ENCODE results near the gene WWOX.

Gene WWOX

DNA sequence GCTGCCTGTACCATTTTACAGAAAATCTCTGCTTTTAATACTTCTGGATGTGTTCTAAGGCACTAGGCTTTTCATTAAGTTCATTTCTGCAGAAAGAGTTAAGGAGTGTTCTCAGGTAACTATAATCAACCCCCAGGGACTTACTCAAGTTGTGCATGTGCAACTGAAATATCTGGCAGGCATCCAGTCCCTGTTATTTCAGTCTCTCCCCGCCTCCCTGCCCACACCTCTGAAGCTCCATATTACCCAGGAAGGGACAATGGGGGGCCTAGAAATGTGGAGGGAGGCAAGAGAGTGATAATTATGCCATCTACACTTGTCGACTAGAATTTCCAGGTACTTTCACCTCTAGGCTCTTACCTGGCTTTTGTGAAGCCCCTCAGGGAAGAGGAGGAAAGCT, 1068.9 kb downstream of the WWOX start:
- Histone ChIP-seq H3K4me1 (ENCODE audit: low read length) (no peaks in the 10 kb centered on the region), H3K4me2 (ENCODE audit: low read depth, low read length) (no peak overlapping the region), H3K4me3 (ENCODE audit: low read length) (no peak overlapping the region), H3K36me3 (replicated peaks; ENCODE audit: insufficient read depth, low read length) (no peaks in the 10 kb centered on the region), H3K9me3 (replicated peaks; ENCODE audit: insufficient read depth, low read length) (no peaks in the 10 kb centered on the region), H3K27me3 (replicated peaks; ENCODE audit: insufficient read depth, low read length) (no peaks in the 10 kb centered on the region), H3K79me2 (ENCODE audit: low read length) (no peaks in the 10 kb centered on the region), H3K9me2 (replicated peaks; ENCODE audit: insufficient read depth, low read length) (no peaks in the 10 kb centered on the region), H3K27ac (ENCODE audit: low read length) (no peak overlapping the region), H2AFZ (ENCODE audit: low read length) (no peak overlapping the region), H3F3A (ENCODE audit: insufficient read depth, low read length) (no peaks in the 10 kb centered on the region), H3K9ac (ENCODE audit: low read length) (no peak overlapping the region), H4K20me1 (ENCODE audit: insufficient read depth, low read length) (no peaks in the 10 kb centered on the region)
- DNase-seq: no peak
- TF ChIP-seq, protein P1, sequence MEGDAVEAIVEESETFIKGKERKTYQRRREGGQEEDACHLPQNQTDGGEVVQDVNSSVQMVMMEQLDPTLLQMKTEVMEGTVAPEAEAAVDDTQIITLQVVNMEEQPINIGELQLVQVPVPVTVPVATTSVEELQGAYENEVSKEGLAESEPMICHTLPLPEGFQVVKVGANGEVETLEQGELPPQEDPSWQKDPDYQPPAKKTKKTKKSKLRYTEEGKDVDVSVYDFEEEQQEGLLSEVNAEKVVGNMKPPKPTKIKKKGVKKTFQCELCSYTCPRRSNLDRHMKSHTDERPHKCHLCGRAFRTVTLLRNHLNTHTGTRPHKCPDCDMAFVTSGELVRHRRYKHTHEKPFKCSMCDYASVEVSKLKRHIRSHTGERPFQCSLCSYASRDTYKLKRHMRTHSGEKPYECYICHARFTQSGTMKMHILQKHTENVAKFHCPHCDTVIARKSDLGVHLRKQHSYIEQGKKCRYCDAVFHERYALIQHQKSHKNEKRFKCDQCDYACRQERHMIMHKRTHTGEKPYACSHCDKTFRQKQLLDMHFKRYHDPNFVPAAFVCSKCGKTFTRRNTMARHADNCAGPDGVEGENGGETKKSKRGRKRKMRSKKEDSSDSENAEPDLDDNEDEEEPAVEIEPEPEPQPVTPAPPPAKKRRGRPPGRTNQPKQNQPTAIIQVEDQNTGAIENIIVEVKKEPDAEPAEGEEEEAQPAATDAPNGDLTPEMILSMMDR (IDR thresholded peaks at IDR 0.05; ENCODE audit: low read length): no peak
- TF ChIP-seq EZH2phosphoT487 (IDR thresholded peaks at IDR 0.05; ENCODE audit: low read length): no peak
- no peak for TF ChIP-seq EZH2 (optimal IDR thresholded peaks at IDR 0.05; ENCODE audit: low read depth, low read length)

DNA sequence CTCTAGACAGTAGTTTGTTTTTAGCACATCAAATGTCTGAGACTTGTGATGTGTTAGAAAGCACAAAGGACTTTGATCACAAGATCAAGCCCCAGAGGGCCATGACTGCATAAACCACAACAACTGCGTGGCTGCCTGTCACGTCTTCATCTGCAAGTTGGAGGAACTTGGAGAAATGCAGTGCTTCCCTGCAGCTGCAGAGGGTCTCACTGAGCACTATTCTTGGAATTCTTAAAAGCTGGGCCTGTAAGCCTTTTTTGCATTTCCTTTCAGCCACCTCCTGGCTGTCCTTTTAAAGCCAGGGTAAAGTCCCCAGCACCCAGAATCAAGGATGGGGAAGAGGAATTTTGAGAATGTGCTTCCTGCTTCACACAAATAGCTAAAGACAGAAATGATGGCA, 1069.8 kb downstream of the WWOX start:
- Histone ChIP-seq H3K36me3 (replicated peaks; ENCODE audit: insufficient read depth, low read length) (no peaks in the 10 kb centered on the region), H3K9ac (ENCODE audit: low read length) (no peak overlapping the region), H3K4me2 (ENCODE audit: low read depth, low read length) (no peak overlapping the region), H2AFZ (ENCODE audit: low read length) (no peak overlapping the region), H4K20me1 (ENCODE audit: insufficient read depth, low read length) (no peaks in the 10 kb centered on the region), H3K9me2 (replicated peaks; ENCODE audit: insufficient read depth, low read length) (no peaks in the 10 kb centered on the region), H3K4me3 (ENCODE audit: low read length) (no peak overlapping the region), H3K27me3 (replicated peaks; ENCODE audit: insufficient read depth, low read length) (no peaks in the 10 kb centered on the region), H3K9me3 (replicated peaks; ENCODE audit: insufficient read depth, low read length) (no peaks in the 10 kb centered on the region), H3K4me1 (ENCODE audit: low read length) (no peaks in the 10 kb centered on the region), H3K27ac (ENCODE audit: low read length) (no peak overlapping the region), H3F3A (ENCODE audit: insufficient read depth, low read length) (no peaks in the 10 kb centered on the region), H3K79me2 (ENCODE audit: low read length) (no peaks in the 10 kb centered on the region)
- no peak for TF ChIP-seq EZH2 (optimal IDR thresholded peaks at IDR 0.05; ENCODE audit: low read depth, low read length)
- TF ChIP-seq, protein P1 (IDR thresholded peaks at IDR 0.05; ENCODE audit: low read length): no peak
- no peak for TF ChIP-seq EZH2phosphoT487 (IDR thresholded peaks at IDR 0.05; ENCODE audit: low read length)
- DNase-seq: no peak

DNA sequence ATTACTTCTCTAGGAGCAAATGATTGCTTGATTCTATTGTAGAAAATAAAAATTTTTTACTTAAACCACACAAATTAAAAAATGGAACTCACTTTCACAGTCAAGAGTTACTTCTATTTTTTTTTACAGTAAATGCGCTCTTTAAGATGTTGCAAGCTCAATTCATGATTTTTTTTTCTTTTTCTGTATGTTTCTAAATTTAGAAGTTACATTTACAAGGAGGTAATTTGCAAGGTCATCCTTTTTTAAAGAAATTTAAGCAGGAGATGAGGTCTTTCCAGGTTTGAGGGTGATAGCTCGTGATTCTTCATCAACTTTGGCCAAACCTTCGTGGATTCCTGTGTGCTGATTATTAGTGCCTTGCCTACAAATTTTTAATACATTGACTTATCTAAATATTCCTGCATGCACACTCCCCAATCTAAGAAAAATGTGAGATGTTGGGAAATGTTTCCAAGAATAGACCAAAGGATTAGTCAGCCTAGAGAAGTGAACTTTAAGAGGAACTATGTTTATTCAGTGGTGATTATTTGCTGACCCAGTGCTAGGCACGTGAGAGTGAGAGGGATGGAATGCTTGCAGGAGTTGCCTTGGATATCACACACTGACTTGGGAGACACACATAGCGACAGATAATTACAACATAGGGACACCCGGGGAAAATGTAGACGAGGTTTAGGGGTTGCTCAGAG, 1071.2 kb downstream of the WWOX start:
- no peaks in the 10 kb centered on the region for H3K4me1 ChIP-seq (ENCODE audit: low read length)
- no peak overlapping the region for H3K27ac ChIP-seq (ENCODE audit: low read length)
- no peak overlapping the region for H3K4me3 ChIP-seq (ENCODE audit: low read length)
- TF ChIP-seq, protein P1 (IDR thresholded peaks at IDR 0.05; ENCODE audit: low read length): no peak
- TF ChIP-seq EZH2 (optimal IDR thresholded peaks at IDR 0.05; ENCODE audit: low read depth, low read length) (no peak), EZH2phosphoT487 (IDR thresholded peaks at IDR 0.05; ENCODE audit: low read length) (no peak)
- H3K4me2 ChIP-seq (ENCODE audit: low read depth, low read length): no peak overlapping the region
- no peaks in the 10 kb centered on the region for H3K9me2 ChIP-seq (replicated peaks; ENCODE audit: insufficient read depth, low read length)
- DNase-seq: no peak
- no peaks in the 10 kb centered on the region for H3K79me2 ChIP-seq (ENCODE audit: low read length)
- H3K27me3 ChIP-seq (replicated peaks; ENCODE audit: insufficient read depth, low read length): no peaks in the 10 kb centered on the region
- no peaks in the 10 kb centered on the region for H3K36me3 ChIP-seq (replicated peaks; ENCODE audit: insufficient read depth, low read length)
- no peaks in the 10 kb centered on the region for H3F3A ChIP-seq (ENCODE audit: insufficient read depth, low read length)
- H3K9me3 ChIP-seq (replicated peaks; ENCODE audit: insufficient read depth, low read length): no peaks in the 10 kb centered on the region
- no peaks in the 10 kb centered on the region for H4K20me1 ChIP-seq (ENCODE audit: insufficient read depth, low read length)
- no peak overlapping the region for H2AFZ ChIP-seq (ENCODE audit: low read length)
- no peak overlapping the region for H3K9ac ChIP-seq (ENCODE audit: low read length)

Measured in MM.1S (cell line).